ENCODE results near the gene ERVW-1. TPM values are rescaled to one million over a fixed set of nuclear protein-coding genes. Genes with fewer than 3 reads are reported as not detected.

Gene ERVW-1
- total RNA-seq, 3 donors from 2014 or later (not counting 1 experiment from before 2014, with no cell fraction given): not detected

DNA sequence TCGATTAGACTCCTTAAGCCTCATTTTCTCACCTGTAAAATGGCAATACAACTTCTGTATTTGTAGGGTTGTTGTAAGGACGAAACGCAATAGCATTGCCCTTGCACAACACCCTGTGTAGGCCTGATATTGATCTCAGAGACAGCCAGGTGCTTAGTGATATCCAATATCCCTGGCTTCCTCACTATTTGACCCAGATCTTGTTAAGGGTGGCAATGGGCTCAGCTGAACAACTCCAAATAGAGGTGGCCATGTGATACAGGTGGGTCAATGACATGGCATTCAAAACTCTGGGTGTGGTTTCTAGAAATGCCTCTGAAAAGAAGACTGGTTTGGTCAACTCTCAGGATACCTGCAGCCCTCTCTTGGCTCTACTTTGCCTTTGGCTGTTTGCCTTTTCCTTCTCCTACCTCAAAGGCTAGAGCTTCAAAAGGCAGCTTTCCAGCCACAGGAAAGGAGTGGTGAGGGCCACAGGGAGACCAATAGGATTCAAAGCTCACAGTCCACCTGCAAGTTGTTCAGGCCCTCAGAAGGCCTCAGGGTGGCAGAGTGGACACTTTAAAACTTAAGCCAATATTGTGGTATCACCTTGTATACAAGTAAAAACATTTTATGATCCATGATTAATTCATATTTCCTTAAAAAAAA lies 45.3 kb downstream of the ERVW-1 start:
- H3K36me3 ChIP-seq (ENCODE audit: control insufficient read depth, insufficient read depth, low read length): no peaks in the 10 kb centered on the region
- Mint-ChIP-seq H3K27ac (no peak overlapping the region), H3K4me1 (no peaks in the 10 kb centered on the region), H3K4me3 (no peak overlapping the region), H3K36me3 (no peaks in the 10 kb centered on the region), H3K27me3 (ENCODE audit: low read depth in 2 of 2) (peaks cover 3 to 12% of the 10 kb centered on the region in 2 donors), H3K9me3 (no peaks in the 10 kb centered on the region)
- TF ChIP-seq, protein P1, sequence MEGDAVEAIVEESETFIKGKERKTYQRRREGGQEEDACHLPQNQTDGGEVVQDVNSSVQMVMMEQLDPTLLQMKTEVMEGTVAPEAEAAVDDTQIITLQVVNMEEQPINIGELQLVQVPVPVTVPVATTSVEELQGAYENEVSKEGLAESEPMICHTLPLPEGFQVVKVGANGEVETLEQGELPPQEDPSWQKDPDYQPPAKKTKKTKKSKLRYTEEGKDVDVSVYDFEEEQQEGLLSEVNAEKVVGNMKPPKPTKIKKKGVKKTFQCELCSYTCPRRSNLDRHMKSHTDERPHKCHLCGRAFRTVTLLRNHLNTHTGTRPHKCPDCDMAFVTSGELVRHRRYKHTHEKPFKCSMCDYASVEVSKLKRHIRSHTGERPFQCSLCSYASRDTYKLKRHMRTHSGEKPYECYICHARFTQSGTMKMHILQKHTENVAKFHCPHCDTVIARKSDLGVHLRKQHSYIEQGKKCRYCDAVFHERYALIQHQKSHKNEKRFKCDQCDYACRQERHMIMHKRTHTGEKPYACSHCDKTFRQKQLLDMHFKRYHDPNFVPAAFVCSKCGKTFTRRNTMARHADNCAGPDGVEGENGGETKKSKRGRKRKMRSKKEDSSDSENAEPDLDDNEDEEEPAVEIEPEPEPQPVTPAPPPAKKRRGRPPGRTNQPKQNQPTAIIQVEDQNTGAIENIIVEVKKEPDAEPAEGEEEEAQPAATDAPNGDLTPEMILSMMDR (IDR thresholded peaks at IDR 0.05): no peak
- H3K4me1 ChIP-seq (ENCODE audit: control insufficient read depth, insufficient read depth, low read length): no peaks in the 10 kb centered on the region
- no peak overlapping the region for H3K4me3 ChIP-seq (ENCODE audit: low read length)
- no peak for ATAC-seq
- intact Hi-C loops (cut with micrococcal nuclease): no loop called here
- no peak overlapping the region for H3K27ac ChIP-seq (ENCODE audit: low read length)
- no peaks in the 10 kb centered on the region for H3K9me3 ChIP-seq (ENCODE audit: control insufficient read depth, insufficient read depth, low read length)
- no peaks in the 10 kb centered on the region for H3K27me3 ChIP-seq (ENCODE audit: control insufficient read depth, insufficient read depth, low read length)
- WGBS (ENCODE audit: insufficient coverage): 100% methylated on average over 1 of the region's 3 CpGs
- no peak for DNase-seq

DNA sequence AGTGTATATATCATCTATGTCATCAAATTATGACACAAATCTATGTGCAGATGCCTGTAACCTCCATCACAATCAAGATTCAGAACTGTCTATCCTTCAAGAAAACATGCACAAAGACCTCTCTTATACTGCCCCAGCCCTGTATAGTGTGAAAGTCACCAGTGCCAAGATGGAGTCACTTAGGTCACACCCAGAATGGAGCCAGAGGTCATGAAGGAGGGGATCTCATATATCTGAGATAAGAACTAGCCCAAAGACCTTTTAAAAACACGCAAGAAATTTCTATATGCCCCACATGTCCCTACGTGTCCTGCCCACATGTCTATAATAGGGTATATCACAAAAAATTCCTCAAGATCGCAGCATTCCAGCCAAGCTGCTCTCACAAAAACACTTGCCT lies 50.6 kb downstream of the ERVW-1 start:
- 94% methylated on average over 3 of the region's 3 CpGs for WGBS (ENCODE audit: insufficient coverage)

DNA sequence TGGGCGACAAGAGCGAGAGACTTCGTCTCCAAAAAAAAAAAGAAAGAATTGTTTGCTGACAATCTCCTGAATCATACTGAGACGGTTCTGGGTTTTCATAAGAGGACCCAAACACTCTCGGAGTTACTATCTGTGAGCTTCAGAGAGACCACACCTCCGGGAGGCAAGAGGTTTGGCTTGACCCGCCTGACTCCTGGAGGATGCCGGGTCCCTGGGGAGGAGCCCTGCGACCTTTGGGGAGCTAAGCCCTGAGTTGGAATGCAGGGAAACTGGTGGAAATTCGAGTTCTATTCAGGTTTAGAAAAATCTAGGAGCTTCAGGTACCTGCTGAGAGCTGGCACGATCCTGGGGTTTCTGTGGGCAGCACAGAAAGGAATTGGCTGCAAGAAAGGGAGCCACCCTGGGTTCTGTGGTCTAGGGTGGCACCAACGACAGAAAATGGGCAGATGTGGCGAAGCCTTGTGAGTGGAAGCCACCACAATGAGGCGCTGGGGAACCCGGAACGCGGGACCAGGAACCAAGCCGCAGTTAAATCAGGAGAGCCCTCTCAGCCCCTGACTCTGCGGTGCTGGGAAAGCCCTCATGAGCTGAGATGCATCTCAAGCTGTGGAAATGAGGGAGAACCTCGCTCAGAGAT lies 52.3 kb downstream of the ERVW-1 start:
- ATAC-seq (no peak), DNase-seq (peak in 1 of 2 donors; percentile 26)
- H3K9me3 ChIP-seq (ENCODE audit: control insufficient read depth, insufficient read depth, low read length): no peaks in the 10 kb centered on the region
- H3K27me3 ChIP-seq (ENCODE audit: control insufficient read depth, insufficient read depth, low read length): no peaks in the 10 kb centered on the region
- Mint-ChIP-seq H3K36me3 (no peaks in the 10 kb centered on the region), H3K4me1 (peaks cover 6 to 9% of the 10 kb centered on the region in 2 donors), H3K27ac (no peak overlapping the region), H3K27me3 (ENCODE audit: low read depth in 2 of 2) (peaks cover 9 to 24% of the 10 kb centered on the region in 2 donors), H3K4me3 (no peak overlapping the region), H3K9me3 (no peaks in the 10 kb centered on the region)
- TF ChIP-seq, protein P1 (IDR thresholded peaks at IDR 0.05): no peak
- intact Hi-C loops (cut with micrococcal nuclease): no loop called here
- WGBS (ENCODE audit: insufficient coverage): 46% methylated on average over 20 of the region's 20 CpGs
- no peak overlapping the region for H3K27ac ChIP-seq (ENCODE audit: low read length)
- H3K4me1 ChIP-seq (ENCODE audit: control insufficient read depth, insufficient read depth, low read length): peaks cover 5% of the 10 kb centered on the region
- no peaks in the 10 kb centered on the region for H3K36me3 ChIP-seq (ENCODE audit: control insufficient read depth, insufficient read depth, low read length)
- H3K4me3 ChIP-seq (ENCODE audit: low read length): no peak overlapping the region

More for the DNA sequence above, 50.6 kb downstream of the ERVW-1 start:
- ATAC-seq: no peak
- no peaks in the 10 kb centered on the region for H3K36me3 Mint-ChIP-seq
- TF ChIP-seq, protein P1 (IDR thresholded peaks at IDR 0.05): no peak
- Histone ChIP-seq H3K9me3 (ENCODE audit: control insufficient read depth, insufficient read depth, low read length) (no peaks in the 10 kb centered on the region), H3K36me3 (ENCODE audit: control insufficient read depth, insufficient read depth, low read length) (no peaks in the 10 kb centered on the region), H3K27ac (ENCODE audit: low read length) (no peak overlapping the region), H3K4me3 (ENCODE audit: low read length) (no peak overlapping the region), H3K27me3 (ENCODE audit: control insufficient read depth, insufficient read depth, low read length) (no peaks in the 10 kb centered on the region), H3K4me1 (ENCODE audit: control insufficient read depth, insufficient read depth, low read length) (peaks cover 5% of the 10 kb centered on the region)
- DNase-seq: no peak
- H3K27me3 Mint-ChIP-seq (ENCODE audit: low read depth in 2 of 2): peaks cover 9 to 24% of the 10 kb centered on the region in 2 donors
- peaks cover 6 to 9% of the 10 kb centered on the region in 2 donors for H3K4me1 Mint-ChIP-seq
- H3K27ac Mint-ChIP-seq: no peak overlapping the region
- no peak overlapping the region for H3K4me3 Mint-ChIP-seq
- intact Hi-C loops (cut with micrococcal nuclease): no loop called here
- H3K9me3 Mint-ChIP-seq: no peaks in the 10 kb centered on the region

All from natural killer cell (primary cell).